H1 (cell line): Measurements from ENCODE around the gene MTX1. TPM values are rescaled to one million over a fixed set of nuclear protein-coding genes. Genes with fewer than 3 reads are reported as not detected.

Experiments
- BACH1 ChIP-seq: IDR thresholded peaks from 2 replicates; pipeline ENCODE4 v1.6.1; 2012; ENCODE audit warnings: low read length, improper control_type of control experiment
- CHD1 ChIP-seq: IDR thresholded peaks from 2 replicates; pipeline ENCODE4 v1.6.1; 2012; ENCODE audit warnings: low read depth, low read length, improper control_type of control experiment
- CHD2 ChIP-seq: IDR thresholded peaks from 2 replicates; pipeline ENCODE4 v1.6.1; 2012; ENCODE audit warnings: low read length, improper control_type of control experiment
- EGR1 ChIP-seq: IDR thresholded peaks from 2 replicates; pipeline ENCODE4 v1.6.1; 2011; ENCODE audit warnings: low read depth, low read length, borderline replicate concordance
- MAFK ChIP-seq: IDR thresholded peaks from 2 replicates; pipeline ENCODE4 v1.6.1; 2012; ENCODE audit warnings: low read depth, mild to moderate bottlenecking, improper control_type of control experiment, low read length
- polyA plus RNA-seq, 7 experiments: library from polyadenylated mRNA; depleted of rRNA in 3 of 7; stranded (reverse) in 5 of 7; unstranded in 2 of 7; fragments of >200 nt in 5 of 7; fragments of 200-250 nt in 2 of 7; gene quantifications; 1 replicate in 5 of 7; 2 replicates in 1 of 7; 4 replicates in 1 of 7; pipeline versions ENCODE4 v1.2.1 to v1.2.3, GENCODE V29; 2011 to 2013; ENCODE audit warnings: missing spikeins in 2 of 7, mixed read lengths in 2 of 7
- total RNA-seq: library from RNA; stranded (reverse); fragmentation: NEBNext Ultra II Directional; extraction: Animal tissue kit (Norgen Biotek cat#: 25700); gene quantifications from 2 replicates; pipeline ENCODE4 v1.2.1, GENCODE V29; 2021
- TF ChIP-seq, protein P1 (sequence below): fragments of 300-600 bp; sonication (generic); IDR thresholded peaks from 2 replicates; pipeline ENCODE4 v1.7.1; 2012; ENCODE audit warnings: low read length, moderate library complexity, mild to moderate bottlenecking, inconsistent platforms; ENCODE audit not compliant: insufficient replicate concordance
- TF ChIP-seq, protein P2 (sequence below): IDR thresholded peaks from 2 replicates; pipeline ENCODE4 v1.6.1; 2011; ENCODE audit warnings: low read length, improper control_type of control experiment

The MTX1 gene
- total and polyA plus RNA-seq, 2 of the 8 experiments (the other 6 are each of a cell fraction or from before 2014, with no cell fraction given): 47.9 to 131 TPM

DNA sequence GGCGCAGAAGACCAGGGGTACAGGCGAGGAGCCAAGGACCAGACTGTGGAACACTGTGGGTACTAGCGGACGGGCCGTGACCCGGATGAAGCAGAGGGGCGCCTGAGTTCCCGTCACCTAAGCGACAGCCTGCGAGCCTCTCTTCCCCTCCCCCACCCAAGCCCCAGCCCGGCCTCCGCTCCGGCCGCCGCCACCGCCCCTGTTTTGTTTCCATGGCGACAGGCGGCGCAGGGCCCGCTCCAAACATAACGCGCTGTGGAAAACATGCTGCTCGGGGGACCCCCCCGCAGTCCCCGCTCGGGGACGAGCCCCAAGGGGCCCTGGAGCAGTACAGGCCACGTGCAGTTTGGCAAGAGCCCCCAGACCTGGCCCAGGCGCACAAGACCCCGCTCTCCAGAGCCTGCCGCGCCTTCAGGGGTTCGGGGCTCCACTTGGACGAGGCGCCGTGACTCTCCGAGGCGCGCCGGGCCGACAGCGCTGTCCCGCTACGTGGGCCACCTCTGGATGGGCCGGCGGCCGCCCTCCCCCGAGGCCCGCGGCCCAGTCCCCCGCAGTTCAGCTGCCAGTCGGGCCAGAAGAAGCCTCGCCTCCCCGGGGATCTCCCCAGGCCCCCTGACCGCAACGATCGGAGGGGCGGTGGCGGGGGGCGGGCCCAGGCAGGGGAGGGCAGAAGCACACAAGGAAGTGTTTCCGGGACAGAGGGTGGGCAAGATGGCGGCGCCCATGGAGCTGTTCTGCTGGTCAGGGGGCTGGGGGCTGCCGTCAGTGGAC, at the start of gene MTX1 (continued):
- TF ChIP-seq, protein P1, sequence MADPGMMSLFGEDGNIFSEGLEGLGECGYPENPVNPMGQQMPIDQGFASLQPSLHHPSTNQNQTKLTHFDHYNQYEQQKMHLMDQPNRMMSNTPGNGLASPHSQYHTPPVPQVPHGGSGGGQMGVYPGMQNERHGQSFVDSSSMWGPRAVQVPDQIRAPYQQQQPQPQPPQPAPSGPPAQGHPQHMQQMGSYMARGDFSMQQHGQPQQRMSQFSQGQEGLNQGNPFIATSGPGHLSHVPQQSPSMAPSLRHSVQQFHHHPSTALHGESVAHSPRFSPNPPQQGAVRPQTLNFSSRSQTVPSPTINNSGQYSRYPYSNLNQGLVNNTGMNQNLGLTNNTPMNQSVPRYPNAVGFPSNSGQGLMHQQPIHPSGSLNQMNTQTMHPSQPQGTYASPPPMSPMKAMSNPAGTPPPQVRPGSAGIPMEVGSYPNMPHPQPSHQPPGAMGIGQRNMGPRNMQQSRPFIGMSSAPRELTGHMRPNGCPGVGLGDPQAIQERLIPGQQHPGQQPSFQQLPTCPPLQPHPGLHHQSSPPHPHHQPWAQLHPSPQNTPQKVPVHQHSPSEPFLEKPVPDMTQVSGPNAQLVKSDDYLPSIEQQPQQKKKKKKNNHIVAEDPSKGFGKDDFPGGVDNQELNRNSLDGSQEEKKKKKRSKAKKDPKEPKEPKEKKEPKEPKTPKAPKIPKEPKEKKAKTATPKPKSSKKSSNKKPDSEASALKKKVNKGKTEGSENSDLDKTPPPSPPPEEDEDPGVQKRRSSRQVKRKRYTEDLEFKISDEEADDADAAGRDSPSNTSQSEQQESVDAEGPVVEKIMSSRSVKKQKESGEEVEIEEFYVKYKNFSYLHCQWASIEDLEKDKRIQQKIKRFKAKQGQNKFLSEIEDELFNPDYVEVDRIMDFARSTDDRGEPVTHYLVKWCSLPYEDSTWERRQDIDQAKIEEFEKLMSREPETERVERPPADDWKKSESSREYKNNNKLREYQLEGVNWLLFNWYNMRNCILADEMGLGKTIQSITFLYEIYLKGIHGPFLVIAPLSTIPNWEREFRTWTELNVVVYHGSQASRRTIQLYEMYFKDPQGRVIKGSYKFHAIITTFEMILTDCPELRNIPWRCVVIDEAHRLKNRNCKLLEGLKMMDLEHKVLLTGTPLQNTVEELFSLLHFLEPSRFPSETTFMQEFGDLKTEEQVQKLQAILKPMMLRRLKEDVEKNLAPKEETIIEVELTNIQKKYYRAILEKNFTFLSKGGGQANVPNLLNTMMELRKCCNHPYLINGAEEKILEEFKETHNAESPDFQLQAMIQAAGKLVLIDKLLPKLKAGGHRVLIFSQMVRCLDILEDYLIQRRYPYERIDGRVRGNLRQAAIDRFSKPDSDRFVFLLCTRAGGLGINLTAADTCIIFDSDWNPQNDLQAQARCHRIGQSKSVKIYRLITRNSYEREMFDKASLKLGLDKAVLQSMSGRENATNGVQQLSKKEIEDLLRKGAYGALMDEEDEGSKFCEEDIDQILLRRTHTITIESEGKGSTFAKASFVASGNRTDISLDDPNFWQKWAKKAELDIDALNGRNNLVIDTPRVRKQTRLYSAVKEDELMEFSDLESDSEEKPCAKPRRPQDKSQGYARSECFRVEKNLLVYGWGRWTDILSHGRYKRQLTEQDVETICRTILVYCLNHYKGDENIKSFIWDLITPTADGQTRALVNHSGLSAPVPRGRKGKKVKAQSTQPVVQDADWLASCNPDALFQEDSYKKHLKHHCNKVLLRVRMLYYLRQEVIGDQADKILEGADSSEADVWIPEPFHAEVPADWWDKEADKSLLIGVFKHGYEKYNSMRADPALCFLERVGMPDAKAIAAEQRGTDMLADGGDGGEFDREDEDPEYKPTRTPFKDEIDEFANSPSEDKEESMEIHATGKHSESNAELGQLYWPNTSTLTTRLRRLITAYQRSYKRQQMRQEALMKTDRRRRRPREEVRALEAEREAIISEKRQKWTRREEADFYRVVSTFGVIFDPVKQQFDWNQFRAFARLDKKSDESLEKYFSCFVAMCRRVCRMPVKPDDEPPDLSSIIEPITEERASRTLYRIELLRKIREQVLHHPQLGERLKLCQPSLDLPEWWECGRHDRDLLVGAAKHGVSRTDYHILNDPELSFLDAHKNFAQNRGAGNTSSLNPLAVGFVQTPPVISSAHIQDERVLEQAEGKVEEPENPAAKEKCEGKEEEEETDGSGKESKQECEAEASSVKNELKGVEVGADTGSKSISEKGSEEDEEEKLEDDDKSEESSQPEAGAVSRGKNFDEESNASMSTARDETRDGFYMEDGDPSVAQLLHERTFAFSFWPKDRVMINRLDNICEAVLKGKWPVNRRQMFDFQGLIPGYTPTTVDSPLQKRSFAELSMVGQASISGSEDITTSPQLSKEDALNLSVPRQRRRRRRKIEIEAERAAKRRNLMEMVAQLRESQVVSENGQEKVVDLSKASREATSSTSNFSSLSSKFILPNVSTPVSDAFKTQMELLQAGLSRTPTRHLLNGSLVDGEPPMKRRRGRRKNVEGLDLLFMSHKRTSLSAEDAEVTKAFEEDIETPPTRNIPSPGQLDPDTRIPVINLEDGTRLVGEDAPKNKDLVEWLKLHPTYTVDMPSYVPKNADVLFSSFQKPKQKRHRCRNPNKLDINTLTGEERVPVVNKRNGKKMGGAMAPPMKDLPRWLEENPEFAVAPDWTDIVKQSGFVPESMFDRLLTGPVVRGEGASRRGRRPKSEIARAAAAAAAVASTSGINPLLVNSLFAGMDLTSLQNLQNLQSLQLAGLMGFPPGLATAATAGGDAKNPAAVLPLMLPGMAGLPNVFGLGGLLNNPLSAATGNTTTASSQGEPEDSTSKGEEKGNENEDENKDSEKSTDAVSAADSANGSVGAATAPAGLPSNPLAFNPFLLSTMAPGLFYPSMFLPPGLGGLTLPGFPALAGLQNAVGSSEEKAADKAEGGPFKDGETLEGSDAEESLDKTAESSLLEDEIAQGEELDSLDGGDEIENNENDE: no peak
- TF ChIP-seq CHD1 (no peak), BACH1 (no peak), MAFK (no peak), EGR1 (peak; percentile 19; the same call in 1 of the 2 replicates), CHD2 (no peak; the same call in 1 of the 2 replicates)
- TF ChIP-seq, protein P2, sequence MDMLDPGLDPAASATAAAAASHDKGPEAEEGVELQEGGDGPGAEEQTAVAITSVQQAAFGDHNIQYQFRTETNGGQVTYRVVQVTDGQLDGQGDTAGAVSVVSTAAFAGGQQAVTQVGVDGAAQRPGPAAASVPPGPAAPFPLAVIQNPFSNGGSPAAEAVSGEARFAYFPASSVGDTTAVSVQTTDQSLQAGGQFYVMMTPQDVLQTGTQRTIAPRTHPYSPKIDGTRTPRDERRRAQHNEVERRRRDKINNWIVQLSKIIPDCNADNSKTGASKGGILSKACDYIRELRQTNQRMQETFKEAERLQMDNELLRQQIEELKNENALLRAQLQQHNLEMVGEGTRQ: no peak
